Activated CD4-positive, alpha-beta T cell treated with anti-CD3 and anti-CD28 coated beads, Interleukin-2, amount 50 U/mL, for 1 hour (primary cell): ENCODE data around the gene FHOD3.

Source experiments
- DNase-seq: peaks from one replicate; pipeline ENCODE4 v3.0.0-alpha.2; 2020

The FHOD3 gene

DNA sequence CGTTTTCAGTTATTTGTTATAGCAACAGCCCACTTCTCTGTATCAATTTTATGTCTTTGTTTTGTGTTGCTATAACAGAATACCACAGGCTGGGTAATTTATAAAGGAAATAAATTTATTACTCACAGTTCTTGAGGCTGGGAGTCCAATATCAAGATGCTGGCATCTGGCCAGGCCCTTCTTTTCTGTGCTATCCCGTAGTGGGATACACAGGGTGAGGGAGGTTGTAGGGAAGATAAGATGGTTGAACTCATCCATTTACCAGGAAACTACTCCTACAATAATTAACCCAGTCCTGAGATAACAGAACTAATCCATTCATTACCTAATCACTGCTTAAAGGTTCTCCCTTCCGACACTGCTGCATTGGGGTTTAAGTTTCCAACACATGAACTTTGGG lies 310.6 kb downstream of the FHOD3 start:
- DNase-seq = no peak

DNA sequence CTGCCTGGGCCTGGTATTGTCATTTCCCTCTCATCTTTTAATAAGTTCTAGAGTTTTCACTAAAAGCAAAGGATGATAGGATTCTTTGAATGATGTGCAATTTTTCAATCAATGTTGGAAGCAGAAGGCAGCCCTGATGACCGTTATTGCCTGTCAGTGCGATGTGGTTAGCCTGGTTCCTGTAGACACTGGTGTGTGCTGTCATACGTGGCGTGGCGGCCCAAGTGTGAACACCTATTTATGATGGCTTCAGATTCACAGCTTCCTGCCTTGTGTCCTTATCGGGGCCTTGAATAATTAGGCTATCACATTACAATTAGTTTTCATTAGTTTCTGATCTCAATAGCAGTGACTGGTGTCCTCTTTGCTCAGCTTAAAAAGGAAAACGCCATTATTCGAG lies 312.7 kb downstream of the FHOD3 start:
- no peak for DNase-seq

DNA sequence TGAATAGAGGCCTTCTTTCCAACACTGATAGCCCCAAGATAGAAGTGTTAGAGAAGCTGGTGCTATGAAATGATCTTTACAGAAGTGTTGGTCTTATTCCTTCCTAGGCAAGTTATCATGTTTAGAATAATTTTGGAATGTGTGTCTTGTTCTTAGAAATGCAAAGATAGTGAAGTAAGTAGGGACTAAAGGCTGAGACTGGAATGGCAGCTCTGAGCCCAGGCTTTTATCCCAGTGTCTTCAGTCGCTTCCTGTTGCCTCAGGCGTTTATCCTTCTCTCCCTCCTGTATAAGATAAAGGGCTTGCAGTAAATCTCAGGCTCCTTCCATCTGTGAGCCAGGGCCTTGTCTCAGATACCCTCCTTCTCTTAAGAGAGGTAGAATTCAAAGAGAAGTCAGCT lies 313.1 kb downstream of the FHOD3 start:
- DNase-seq = no peak

DNA sequence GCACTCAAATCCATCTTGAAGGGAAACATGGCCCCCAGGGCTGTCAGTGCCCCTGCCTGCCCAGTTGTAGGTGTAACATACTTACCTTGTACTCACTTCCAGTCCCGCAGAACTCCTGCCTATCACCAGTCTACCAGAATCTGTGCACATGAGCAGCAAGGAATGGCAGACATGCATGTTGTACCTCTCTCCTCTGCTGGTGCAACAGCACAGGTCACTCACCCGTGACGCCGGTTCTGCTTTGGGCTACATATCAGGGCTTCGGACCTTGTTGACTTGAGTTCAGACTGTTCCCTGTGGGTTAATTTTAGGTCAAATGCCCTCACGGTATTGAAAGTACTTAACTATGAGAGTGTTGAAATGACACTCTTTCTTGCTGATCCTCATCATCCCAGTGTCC lies 315.6 kb downstream of the FHOD3 start:
- no peak for DNase-seq

DNA sequence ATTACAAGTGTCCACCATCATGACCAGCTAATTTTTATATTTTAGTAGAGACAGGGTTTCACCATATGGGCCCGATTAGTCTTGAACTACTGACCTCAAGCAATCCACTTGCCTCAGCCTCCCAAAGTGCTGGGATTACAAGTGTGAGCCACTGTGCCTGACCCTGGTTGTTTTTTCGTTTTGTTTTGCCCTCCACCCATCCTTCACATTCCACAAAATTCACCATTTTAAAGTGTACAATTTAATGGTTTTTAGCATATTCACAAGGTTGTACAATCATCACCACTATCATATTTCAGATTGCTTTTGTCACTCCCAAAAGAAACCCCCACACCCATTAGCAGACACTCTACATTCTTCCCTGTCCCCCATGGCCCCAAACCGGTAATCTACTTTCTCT lies 316.3 kb downstream of the FHOD3 start:
- DNase-seq = no peak

DNA sequence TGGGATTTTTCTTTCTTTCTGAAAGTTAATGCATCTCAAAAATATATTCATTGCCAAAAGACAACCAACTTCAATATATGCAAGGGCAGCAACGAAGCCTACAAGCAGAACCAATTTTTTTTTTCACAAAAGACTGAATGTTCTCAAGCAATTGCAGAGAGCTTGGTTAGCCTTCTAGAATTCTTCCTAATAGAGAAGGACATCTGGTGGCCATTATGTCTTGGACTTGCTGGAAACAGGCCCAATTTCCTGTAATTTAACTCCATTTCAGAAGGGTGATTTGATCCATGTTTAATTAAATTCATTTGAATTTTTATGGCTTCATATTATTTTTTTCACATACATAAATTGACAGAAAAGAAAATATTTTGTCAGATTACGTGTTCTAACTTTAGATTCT lies 323.3 kb downstream of the FHOD3 start:
- DNase-seq = no peak

DNA sequence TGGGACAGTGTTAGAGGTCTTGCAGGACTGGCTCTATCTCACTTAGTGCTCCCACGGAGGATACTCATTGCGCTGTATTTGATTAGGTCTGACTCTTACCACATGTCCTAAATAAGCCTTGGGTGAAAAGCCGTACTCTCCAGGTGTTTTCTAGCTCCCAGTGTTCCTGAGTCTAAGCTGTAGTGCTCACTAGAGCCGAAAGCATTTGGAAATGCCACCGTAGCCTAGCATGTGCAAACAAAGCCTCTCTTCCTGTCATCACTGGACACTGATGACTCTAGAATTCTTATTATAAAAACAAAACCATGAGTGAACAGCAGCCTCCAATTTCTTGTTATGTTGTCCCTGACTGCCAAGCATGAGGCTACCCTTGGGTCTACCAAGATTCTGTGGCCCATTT lies 325.1 kb downstream of the FHOD3 start:
- DNase-seq = no peak

DNA sequence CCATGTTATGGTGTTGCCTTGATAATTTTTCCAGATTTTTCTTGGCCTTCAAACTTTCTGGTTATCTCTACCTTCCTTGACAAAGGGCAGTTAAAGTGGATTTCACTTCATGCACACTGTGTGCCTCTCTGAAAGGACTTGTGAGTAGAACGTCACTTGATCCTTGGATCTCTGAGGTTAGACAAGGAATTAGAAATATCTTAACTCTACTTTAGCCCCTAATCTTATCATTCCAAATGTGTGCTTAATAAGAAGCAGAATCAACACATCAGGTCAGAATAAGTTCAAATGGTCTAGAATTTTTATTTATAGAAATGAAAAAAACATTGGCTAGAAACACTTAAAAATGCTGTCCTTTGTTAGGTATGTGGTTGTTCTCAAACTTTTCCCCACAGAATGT lies 325.6 kb downstream of the FHOD3 start:
- no peak for DNase-seq

DNA sequence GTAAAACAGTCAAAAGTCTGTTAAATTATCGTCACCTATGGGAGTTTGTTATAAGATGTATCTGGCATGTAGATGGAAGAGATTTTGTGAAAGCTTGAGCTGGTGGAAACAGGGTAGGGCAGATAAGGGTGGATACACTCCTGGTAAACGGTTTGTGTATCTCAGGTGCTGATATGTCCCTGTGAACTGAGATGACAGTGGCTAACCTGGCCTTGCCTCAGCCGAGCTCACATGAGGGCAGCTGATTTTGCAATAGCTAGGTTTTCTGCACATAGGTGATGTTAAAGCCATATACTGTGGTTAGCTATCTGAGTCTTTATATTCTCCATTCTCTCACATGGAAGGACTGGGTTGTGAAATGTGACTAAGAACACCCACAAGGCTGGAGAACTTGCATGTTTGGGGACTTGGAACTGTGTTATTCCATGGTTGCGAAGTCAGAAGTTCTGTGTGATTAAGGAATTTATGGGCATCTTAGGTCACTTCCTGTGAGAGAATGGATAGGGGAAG lies 326.2 kb downstream of the FHOD3 start:
- no peak for DNase-seq

DNA sequence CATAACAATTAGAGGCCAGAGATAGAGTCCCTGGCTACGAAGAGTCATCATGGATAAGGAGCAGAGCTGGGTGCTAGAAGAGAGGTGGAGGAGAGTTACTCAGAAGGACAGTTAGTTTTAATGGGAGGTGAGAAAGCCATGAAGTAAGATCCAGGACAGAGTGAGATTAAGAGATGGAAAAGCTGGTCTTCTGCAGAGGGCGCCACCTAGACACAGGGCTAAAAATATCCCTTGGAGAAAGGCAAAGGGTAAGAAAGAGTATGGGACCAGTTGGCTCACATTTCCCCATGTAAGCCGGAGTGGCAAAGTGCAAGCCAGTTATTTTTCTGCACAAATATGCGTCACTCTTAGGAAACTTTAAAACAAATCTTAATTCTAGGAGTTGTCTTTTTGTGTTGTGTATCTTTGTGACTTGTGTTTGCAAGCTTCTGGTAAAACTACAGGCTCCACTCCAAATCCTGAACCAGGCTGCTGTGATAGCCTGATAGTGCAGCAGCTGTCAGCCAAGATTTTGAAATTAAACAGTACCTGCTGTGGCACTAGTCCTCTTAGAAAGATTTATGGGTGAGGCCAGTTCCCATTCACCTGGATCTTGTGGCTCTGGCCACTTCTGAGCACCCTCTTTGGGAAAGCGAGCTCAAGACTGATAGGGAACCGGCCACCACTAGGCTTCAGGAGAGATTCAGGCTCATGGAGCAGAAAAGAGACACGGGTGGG lies 327.1 kb downstream of the FHOD3 start:
- DNase-seq = no peak

DNA sequence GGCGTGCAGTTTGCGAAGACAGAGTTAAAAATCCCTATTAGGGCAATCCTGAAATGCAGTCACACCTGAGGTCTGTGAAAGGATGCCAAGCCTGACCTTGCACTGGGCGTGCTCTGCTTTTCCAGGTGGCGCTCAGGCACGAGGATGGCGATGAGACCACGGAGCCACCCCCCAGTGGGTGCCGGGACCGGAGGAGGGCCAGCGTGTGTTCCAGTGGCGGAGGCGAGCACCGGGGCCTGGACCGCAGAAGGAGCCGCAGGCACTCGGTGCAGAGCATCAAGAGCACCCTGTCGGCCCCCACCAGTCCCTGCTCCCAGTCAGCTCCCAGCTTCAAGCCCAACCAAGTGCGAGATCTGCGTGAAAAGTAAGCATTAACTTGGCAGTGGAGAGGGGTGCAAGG lies 327.9 kb downstream of the FHOD3 start:
- DNase-seq = no peak

DNA sequence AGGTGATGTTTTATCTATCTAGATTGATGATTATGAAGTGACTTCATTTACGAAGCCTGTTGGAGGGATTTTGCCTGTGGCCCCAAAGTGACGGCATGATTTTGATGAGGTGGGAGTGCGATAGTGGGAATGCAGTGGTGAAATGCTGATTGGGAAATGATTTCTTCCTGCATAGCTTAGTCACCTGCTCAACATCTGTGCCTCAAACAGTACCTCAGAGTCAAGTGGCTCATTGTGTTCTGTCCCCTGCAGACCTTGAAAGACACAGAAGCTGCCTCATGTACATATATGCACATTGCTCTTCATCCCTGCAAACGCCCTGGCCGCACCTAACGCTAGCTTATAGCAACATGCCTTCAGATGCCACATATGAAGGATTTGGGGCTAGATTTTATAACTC lies 330.1 kb downstream of the FHOD3 start:
- DNase-seq = no peak

DNA sequence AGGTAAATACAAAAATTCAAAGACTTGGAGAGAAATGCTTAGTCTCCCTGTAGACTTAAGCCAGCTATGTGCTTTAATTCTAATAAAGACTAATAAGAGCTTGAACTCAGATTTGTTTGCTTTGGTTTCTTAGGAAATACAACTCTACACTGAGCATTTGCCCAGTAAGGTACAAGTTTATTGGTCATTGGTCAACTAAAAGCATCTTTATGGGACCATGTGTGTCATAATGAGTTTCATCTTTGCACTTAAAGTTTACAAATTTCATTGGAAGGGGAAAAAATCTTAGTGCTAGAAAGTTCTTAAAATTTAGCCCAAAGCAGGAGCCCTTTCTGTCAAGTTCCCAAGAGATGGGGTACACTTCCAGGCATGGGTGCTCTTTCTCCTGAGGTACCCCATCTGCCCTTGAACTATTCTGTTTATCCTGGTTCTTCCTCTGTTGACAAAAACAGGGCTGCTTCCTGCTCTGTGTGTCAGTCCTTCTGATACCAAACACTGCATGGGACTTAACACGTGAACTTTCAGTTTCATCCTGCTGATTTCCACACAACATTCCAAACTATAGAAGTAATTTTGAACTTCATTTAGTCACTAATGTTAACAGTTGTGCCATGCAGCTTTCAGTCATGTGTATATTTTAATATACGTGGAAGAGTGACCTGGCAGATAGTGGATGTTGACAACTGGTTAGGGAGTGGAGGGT lies 331.1 kb downstream of the FHOD3 start:
- DNase-seq = no peak

DNA sequence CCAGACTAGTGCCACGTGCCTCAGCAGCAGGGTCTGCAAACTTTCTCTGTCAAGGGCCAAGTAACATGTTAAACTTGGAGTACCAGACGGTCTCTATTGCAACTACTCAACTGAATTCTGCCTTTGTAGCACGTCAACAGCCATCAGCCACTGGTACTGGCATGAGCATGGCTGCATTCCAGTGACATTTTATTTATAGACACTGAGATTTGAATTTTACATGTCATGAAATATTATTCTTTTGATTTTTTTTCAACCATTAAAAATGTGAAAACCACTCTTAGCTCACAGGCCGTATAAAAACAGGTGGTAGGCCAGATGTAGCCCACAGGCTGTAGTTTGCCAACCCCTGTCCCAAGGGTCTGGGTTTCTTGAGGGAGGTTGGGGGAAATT lies 331.6 kb downstream of the FHOD3 start:
- DNase-seq = no peak

DNA sequence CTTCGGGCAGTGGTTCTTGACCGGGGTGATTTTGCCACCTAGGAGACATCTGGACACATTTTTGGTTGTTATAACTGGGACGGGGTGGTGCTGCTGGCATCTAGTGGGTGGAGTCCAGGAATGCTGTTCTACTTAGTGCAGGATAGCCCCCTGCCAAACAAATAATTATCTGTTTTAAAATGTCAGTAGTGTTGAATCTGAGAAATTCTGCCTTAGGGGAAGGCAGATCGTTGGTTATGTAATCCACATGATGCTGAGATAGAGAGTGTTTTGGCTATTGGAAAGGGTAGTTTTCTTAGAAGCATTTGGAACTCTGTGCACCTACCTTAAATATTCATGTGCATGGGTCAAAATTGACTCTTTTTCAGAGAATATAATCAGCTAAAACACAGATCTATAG lies 332.3 kb downstream of the FHOD3 start:
- DNase-seq = no peak

DNA sequence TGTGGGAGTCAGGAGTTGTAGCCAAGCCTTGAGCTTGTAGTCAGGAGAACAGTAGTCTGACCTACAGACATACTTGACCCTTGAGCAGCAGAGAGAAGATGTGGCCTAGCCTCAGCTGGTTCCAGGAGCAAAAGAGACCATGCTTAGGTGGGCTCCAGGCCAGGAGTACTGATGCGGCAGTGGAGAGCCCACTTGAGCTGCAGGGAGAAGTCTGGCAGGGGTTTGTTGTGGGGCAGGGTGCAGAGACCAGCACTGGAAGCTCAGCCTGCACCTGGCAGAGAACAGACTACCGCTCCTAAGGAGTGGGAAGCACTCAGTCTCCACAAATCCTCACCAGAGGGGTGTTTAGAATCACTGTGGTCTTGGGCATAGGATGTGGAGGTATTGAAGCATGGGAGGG lies 333.4 kb downstream of the FHOD3 start:
- no peak for DNase-seq

DNA sequence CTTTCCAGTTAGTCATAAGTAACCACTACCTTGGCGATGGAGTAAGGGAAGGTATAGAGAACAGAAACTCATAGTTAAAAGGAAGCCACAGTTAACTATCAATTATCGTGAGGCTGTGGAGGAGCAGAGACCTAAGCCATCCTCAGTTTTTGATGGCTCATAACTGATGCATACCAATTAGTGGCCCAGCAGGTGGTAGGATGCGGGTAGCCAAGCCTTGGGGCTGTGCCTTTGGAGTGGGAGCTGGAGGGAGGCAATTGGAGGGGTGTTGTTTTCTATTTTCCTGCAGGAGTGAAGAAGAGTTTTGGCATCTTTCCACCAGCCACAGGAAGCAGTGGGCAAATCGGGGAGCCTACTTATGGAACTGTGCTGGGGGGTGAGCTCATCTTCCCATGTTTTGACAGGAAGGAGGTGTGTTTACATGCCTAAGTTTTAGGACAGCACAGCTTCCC lies 336.5 kb downstream of the FHOD3 start:
- no peak for DNase-seq

DNA sequence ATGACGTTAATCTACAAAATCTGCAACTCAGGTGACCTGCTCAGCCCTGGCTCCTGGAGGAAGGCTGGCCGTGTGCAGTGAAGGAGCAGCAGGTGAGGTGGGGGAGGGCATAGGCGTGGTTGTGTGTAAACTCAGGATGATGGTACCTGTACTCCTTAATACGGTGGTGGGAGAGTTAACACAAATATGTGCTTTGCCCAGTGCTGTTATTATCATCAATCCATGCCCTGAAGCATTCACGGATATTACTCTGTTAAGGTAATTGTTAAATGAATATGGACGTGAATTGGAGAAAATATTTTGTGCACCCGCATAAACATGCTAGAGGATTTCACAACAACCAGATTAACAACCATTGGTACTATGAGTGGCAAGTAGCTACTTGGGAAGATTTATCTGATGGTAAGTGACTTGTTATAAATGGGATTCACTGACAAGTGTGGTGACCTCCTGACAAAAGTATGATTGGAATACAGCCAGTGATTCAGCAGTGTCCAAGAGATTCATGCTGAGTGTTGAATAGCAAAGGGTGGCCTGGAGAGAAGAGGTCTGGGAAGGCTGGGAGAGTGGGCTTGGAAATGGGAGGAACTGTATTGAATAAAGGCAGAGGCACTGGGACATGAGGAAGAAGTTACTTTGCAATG lies 337.2 kb downstream of the FHOD3 start:
- DNase-seq = no peak

DNA sequence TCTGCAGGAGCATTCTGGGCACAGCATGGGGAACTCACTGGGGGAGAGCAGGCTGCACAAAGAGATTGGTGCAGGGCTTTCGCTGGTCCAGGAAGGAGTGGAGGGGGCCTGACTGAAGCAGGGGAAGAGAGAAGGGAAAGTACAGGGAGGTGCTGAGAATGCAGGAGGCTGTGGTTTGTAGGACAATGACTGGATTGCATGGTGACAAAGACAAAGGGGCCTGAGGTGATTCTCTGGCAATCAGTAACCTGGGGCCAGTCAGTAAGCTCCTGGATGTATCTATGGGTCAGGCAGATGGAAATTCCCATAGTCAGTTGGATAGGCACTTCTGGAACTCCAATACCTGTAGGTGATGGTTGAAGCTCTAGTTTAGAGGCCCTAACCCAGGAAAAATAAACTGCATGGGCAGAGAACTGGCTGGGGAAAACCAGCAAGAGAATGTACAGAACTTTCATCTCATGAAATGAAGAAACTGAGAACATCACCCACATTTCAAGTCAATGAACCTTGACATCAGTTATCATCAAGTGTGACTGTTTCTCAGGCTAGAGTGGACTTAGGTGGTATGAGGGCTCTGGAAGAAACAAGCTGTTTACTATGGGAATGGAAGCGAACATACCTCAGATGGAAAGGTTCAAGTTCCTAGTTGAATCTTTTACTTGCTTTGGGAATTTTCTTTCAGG lies 338.0 kb downstream of the FHOD3 start:
- no peak for DNase-seq

DNA sequence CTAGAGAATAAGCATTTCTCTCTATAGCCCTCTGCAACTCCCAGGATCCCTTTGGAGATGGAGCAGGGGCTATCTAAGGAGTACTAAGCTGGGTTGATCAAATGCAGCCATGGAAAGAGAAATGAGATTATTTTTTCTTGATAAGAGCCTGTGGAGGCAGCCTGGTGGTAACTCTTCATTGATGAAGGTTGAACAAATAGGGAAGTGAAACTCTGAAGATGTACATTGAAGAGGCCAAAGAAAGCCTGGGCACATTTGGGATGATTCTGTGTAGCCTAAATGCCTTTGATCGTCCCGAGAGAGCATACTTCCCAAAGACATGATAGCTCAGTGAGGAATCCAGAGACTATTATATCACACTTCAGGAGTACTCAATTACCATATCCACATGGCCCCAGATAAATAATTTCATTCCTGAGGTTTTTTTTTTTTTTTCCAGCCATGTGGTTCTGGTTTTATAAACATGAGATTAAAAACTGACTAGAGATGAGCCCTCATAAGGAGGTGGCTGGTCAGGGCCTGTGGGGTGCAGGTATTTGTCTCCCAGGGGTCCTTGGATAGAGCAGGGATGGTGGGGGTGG lies 338.8 kb downstream of the FHOD3 start:
- no peak for DNase-seq

DNA sequence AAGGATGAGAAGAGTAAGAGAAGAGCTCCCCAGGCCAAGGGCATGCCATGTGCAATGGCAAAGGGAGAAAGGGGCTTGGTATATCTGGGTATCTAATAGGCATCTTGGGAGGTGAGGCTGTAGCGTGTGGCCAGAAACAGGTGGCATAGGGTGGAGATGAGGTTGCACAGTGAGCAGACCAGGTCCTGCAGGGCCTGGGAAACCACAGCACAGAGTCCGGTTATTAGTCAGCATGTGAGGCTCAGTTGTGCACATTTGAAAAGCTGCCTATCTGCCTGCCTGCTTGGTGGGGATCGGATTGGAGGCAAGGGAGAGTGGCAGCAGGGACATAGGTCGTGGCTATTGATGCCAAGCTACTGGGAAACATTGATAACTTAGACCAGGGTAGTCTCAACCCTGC lies 340.7 kb downstream of the FHOD3 start:
- no peak for DNase-seq

DNA sequence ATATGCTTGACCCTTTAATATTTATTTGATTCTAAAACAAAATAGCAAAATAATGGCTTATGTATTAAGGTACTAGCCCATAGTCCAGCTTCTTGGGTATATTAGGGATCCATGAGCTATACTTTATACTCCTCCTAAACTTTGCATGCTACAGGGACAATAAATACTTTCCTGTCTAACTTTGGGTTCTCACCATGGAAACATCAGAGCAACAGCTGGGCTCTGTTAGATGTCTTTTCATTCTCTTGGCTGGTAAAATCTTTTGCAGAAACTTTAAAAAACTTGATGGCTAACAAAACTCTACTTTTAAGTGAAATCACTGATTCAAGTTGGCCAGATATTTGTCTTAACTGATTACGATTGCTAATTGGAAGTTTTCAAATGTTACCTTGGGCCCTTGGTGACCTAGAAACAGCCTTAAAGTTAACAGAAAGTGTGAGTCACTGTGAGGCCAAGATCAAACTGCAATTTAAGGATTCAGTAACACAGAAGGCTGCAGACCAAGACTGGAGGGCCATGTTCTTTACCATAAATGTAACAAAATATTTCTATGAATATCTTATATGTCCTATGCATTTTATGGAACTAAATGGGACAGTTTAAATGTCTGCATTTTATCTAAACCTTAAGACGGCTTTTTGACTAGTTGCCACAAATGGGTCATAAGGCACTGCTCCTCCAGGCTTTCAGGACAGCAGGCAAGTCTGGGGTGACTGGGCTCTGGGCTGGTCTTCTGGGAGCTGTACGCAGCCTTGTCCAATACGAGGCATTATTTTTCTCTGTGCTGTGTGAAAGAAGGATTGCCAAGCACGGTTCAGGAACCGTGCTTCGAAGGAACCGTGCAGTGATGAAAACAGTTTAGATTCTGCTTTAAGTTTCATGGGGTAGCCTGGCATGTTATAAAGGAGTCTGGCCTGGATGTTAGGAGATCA lies 342.8 kb downstream of the FHOD3 start:
- DNase-seq = no peak
